WTC11 (cell line): ENCODE data around the gene PCDHGB4. TPM values are rescaled to one million over a fixed set of nuclear protein-coding genes. Genes with fewer than 3 reads are reported as not detected.
A peak's percentile ranks its signal among the peaks of the same experiment; 100 is the strongest.

Source experiments
- ATAC-seq: fragments of 200-7000 bp; cut with Tn5 transposase; 2 replicates; pipeline ENCODE4 v1.10.0; 2021; ENCODE audit warnings: mild to moderate bottlenecking, moderate library complexity
- CTCF ChIA-PET: fragments of 300-600 bp; sonication (Branson Sonifier 250); formaldehyde crosslinking; loops from one replicate; lab custom pipeline; 2021; ENCODE audit warnings: antibody characterized with exemption; lab: Charles Lee
- POLR2A ChIA-PET: fragments of 350-600 bp; sonication (Branson Sonifier 250); formaldehyde crosslinking; loops from one replicate; lab custom pipeline; 2021; ENCODE audit warnings: antibody characterized with exemption; lab: Charles Lee
- DNase-seq: peaks from one replicate; pipeline ENCODE4 v3.0.0; 2021; ENCODE audit warnings: low spot score
- H3K27ac Mint-ChIP-seq: 2 replicates; pipeline ENCODE4 v1.8.0; 2021; ENCODE audit warnings: mixed read lengths
- H3K27me3 Mint-ChIP-seq: 2 replicates; pipeline ENCODE4 v1.8.0; 2021; ENCODE audit warnings: low read depth, mild to moderate bottlenecking, moderate library complexity, mixed read lengths
- H3K36me3 Mint-ChIP-seq: 2 replicates; pipeline ENCODE4 v1.8.0; 2021; ENCODE audit warnings: mixed read lengths
- H3K4me1 Mint-ChIP-seq: 2 replicates; pipeline ENCODE4 v1.8.0; 2022; ENCODE audit warnings: mixed read lengths
- H3K4me3 Mint-ChIP-seq: 2 replicates; pipeline ENCODE4 v1.8.0; 2021; ENCODE audit warnings: mild to moderate bottlenecking, moderate library complexity, mixed read lengths
- H3K9me3 Mint-ChIP-seq: 2 replicates; pipeline ENCODE4 v1.8.0; 2021; ENCODE audit warnings: mixed read lengths
- CBFB ChIP-seq: sonication (generic); formaldehyde crosslinking; IDR thresholded peaks from 2 replicates; pipeline ENCODE4 v1.8.1; 2022; ENCODE audit warnings: mild to moderate bottlenecking, low read depth, missing genetic modification reagents
- ELF4 ChIP-seq: sonication (generic); formaldehyde crosslinking; IDR thresholded peaks from 2 replicates; pipeline ENCODE4 v1.8.1; 2022; ENCODE audit warnings: low read depth, mild to moderate bottlenecking, moderate library complexity, missing genetic modification reagents
- ESRRA ChIP-seq: sonication (generic); formaldehyde crosslinking; IDR thresholded peaks from 2 replicates; pipeline ENCODE4 v1.8.1; 2022; ENCODE audit warnings: mild to moderate bottlenecking, missing genetic modification reagents, borderline replicate concordance
- FOXJ3 ChIP-seq: sonication (generic); formaldehyde crosslinking; IDR thresholded peaks from 2 replicates; pipeline ENCODE4 v1.9.0; 2021; ENCODE audit warnings: missing genetic modification reagents, mild to moderate bottlenecking, borderline replicate concordance
- GABPB1 ChIP-seq: sonication (generic); formaldehyde crosslinking; IDR thresholded peaks from 2 replicates; pipeline ENCODE4 v1.8.1; 2023; ENCODE audit warnings: mild to moderate bottlenecking, missing genetic modification reagents
- KAT7 ChIP-seq: sonication (generic); formaldehyde crosslinking; IDR thresholded peaks from 2 replicates; pipeline ENCODE4 v1.8.1; 2023; ENCODE audit warnings: missing genetic modification reagents, mild to moderate bottlenecking, borderline replicate concordance
- MXD4 ChIP-seq: fragments of 250-450 bp; sonication (Bioruptor Pico); IDR thresholded peaks from 2 replicates; pipeline ENCODE4 v1.8.0; 2021; ENCODE audit warnings: mild to moderate bottlenecking, moderate library complexity, borderline replicate concordance
- NFATC4 ChIP-seq: fragments of 250-450 bp; sonication (Bioruptor Pico); IDR thresholded peaks from 2 replicates; pipeline ENCODE4 v1.9.0; 2021; ENCODE audit warnings: mild to moderate bottlenecking
- NR3C1 ChIP-seq: sonication (generic); formaldehyde crosslinking; conservative IDR thresholded peaks from 2 replicates; pipeline ENCODE4 v1.8.1; 2023; ENCODE audit warnings: low read depth, mild to moderate bottlenecking, missing genetic modification reagents
- SOX15 ChIP-seq: fragments of 250-450 bp; sonication (Bioruptor Pico); IDR thresholded peaks from 2 replicates; pipeline ENCODE4 v1.9.0; 2021; ENCODE audit warnings: mild to moderate bottlenecking
- SP1 ChIP-seq: sonication (generic); formaldehyde crosslinking; conservative IDR thresholded peaks from 2 replicates; pipeline ENCODE4 v1.8.1; 2022; ENCODE audit warnings: missing genetic modification reagents
- TEAD4 ChIP-seq: sonication (generic); formaldehyde crosslinking; IDR thresholded peaks from 2 replicates; pipeline ENCODE4 v1.8.0; 2022; ENCODE audit warnings: mild to moderate bottlenecking, missing genetic modification reagents
- TP53 ChIP-seq: sonication (generic); formaldehyde crosslinking; IDR thresholded peaks from 2 replicates; pipeline ENCODE4 v1.8.1; 2023; ENCODE audit warnings: mild to moderate bottlenecking, missing genetic modification reagents
- ZNF263 ChIP-seq: sonication (generic); formaldehyde crosslinking; IDR thresholded peaks from 2 replicates; pipeline ENCODE4 v1.8.1; 2022; ENCODE audit warnings: low read depth, mild to moderate bottlenecking, moderate library complexity, missing genetic modification reagents
- ZNF396 ChIP-seq: fragments of 250-450 bp; sonication (Bioruptor Pico); IDR thresholded peaks from 2 replicates; pipeline ENCODE4 v1.8.0; 2021; ENCODE audit warnings: mild to moderate bottlenecking, moderate library complexity, borderline replicate concordance
- total RNA-seq: library from RNA; stranded (reverse); gene quantifications from 3 replicates; pipeline ENCODE4 v1.2.3, GENCODE V29; 2021
- TF ChIP-seq, protein P1 (sequence below): sonication (generic); formaldehyde crosslinking; IDR thresholded peaks from 2 replicates; pipeline ENCODE4 v1.8.0; 2022; ENCODE audit warnings: missing genetic modification reagents
- TF ChIP-seq, protein P2 (sequence below): fragments of 250-450 bp; sonication (Bioruptor Pico); conservative IDR thresholded peaks from 2 replicates; pipeline ENCODE4 v1.9.0; 2021; ENCODE audit warnings: mild to moderate bottlenecking
- TF ChIP-seq, protein P3 (sequence below): fragments of 250-450 bp; sonication (Bioruptor Pico); IDR thresholded peaks from 2 replicates; pipeline ENCODE4 v1.9.0; 2021; ENCODE audit warnings: moderate library complexity, mild to moderate bottlenecking, inconsistent platforms, borderline replicate concordance
- TF ChIP-seq, protein P4 (sequence below): fragments of 250-450 bp; sonication (Bioruptor Pico); IDR thresholded peaks from 2 replicates; pipeline ENCODE4 v2.1.2; 2022; ENCODE audit warnings: mild to moderate bottlenecking, moderate library complexity
- TF ChIP-seq, protein P5 (sequence below): sonication (generic); formaldehyde crosslinking; IDR thresholded peaks from 2 replicates; pipeline ENCODE4 v1.8.0; 2023; ENCODE audit warnings: mild to moderate bottlenecking, missing genetic modification reagents
- TF ChIP-seq, protein P6 (sequence below): sonication (generic); formaldehyde crosslinking; IDR thresholded peaks from 2 replicates; pipeline ENCODE4 v1.8.0; 2022; ENCODE audit warnings: mild to moderate bottlenecking, missing genetic modification reagents
- TF ChIP-seq, protein P7 (sequence below): fragments of 250-450 bp; sonication (Bioruptor Pico); IDR thresholded peaks from 2 replicates; pipeline ENCODE4 v1.9.0; 2021; ENCODE audit warnings: mild to moderate bottlenecking

PCDHGB4 gene
- total RNA-seq, 1 experiment from 2014 or later, result 9.1 TPM

DNA sequence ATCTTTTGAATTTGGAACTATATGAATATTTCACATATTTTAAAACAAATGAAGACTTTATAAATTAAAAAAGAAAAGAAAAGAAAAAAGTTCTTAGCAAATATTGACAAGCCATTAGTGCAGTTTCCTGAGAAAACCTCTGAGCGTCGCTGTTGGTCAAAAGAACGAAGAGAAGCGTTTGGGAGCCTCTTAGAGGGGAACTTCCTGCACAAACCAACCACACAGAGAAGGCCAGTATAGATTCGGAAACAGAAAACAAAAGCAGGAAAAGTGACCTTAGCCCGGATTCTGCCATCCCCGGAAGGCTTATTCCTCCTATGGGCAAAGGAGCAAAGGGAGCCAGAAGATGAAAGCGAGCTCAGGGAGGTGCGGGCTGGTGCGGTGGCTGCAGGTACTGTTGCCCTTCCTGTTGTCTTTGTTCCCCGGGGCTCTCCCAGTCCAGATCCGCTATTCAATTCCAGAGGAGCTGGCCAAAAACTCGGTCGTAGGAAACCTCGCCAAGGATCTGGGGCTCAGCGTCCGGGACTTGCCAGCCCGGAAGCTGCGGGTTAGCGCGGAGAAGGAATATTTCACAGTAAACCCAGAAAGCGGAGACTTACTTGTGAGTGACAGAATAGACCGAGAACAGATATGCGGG is 27.6 kb upstream of the PCDHGB4 start, which contains the start of gene PCDHGB2 (continued):
- TF ChIP-seq, protein P1, sequence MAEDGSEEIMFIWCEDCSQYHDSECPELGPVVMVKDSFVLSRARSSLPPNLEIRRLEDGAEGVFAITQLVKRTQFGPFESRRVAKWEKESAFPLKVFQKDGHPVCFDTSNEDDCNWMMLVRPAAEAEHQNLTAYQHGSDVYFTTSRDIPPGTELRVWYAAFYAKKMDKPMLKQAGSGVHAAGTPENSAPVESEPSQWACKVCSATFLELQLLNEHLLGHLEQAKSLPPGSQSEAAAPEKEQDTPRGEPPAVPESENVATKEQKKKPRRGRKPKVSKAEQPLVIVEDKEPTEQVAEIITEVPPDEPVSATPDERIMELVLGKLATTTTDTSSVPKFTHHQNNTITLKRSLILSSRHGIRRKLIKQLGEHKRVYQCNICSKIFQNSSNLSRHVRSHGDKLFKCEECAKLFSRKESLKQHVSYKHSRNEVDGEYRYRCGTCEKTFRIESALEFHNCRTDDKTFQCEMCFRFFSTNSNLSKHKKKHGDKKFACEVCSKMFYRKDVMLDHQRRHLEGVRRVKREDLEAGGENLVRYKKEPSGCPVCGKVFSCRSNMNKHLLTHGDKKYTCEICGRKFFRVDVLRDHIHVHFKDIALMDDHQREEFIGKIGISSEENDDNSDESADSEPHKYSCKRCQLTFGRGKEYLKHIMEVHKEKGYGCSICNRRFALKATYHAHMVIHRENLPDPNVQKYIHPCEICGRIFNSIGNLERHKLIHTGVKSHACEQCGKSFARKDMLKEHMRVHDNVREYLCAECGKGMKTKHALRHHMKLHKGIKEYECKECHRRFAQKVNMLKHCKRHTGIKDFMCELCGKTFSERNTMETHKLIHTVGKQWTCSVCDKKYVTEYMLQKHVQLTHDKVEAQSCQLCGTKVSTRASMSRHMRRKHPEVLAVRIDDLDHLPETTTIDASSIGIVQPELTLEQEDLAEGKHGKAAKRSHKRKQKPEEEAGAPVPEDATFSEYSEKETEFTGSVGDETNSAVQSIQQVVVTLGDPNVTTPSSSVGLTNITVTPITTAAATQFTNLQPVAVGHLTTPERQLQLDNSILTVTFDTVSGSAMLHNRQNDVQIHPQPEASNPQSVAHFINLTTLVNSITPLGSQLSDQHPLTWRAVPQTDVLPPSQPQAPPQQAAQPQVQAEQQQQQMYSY (CRISPR knock-in tag), result peak; percentile 47; the same call in 1 of the 2 replicates
- TF ChIP-seq TEAD4 (CRISPR knock-in tag), result no peak
- TF ChIP-seq, protein P2, sequence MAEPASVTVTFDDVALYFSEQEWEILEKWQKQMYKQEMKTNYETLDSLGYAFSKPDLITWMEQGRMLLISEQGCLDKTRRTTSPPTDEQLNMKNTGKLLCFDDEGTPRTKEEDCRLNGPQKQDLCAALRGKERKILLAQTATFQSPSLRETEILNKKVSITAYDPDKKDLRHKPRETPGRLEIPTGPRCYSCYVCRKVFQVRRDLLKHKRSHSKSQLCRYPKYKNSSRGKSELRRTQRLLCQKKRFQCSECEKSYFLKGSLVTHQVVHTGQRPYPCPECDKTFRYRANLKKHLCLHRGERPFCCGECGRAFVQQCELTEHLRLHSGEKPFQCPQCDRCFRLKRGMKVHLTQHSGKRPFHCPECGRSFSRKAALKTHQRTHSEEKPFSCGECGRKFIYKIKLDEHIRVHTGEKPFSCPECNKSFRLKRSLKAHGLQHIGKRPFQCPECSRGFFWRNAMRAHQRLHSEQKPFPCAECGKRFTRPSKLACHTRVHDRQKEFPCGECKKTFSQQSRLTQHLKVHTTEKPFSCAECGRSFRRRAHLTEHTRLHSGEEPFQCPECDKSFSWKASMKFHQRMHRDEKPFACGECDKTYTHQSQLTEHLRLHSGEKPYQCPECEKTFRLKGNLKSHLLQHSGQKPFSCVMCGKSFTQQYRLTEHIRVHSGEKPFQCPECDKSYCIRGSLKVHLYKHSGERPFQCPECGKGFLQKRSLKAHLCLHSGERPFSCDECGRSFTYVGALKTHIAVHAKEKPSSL (CRISPR knock-in tag), result no peak

DNA sequence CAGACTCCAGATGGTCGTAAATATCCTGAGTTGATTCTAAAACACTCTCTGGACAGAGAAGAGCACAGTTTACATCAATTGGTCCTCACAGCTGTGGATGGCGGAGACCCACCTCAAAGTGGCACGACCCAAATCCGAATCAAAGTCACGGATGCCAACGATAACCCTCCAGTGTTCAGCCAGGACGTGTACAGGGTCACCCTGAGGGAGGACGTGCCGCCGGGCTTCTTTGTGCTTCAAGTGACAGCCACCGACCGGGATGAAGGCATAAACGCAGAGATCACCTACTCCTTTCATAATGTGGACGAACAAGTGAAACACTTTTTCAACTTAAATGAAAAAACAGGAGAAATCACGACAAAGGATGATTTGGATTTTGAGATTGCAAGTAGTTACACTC is 26.8 kb upstream of the PCDHGB4 start:
- peaks cover 68% of the 10 kb centered on the region for H3K36me3 Mint-ChIP-seq
- CTCF ChIA-PET, result interaction anchor here (0.7 to 1.6 kb wide), 24 partner anchors 9 to 207 kb away, joined by 3 to 16 read pairs (median 5); partner anchors contain the start of genes PCDHB14, PCDHB15, PCDHB16 and PCDHGA1
- peaks cover 18% of the 10 kb centered on the region for H3K27me3 Mint-ChIP-seq
- peaks cover 27% of the 10 kb centered on the region for H3K4me1 Mint-ChIP-seq
- no peak for DNase-seq
- POLR2A ChIA-PET, result no interaction called here
- H3K4me3 Mint-ChIP-seq, result no peak overlapping the region
- H3K9me3 Mint-ChIP-seq, result peaks cover 64% of the 10 kb centered on the region
- no peak overlapping the region for H3K27ac Mint-ChIP-seq
- ATAC-seq, result no peak
- TF ChIP-seq, protein P3, sequence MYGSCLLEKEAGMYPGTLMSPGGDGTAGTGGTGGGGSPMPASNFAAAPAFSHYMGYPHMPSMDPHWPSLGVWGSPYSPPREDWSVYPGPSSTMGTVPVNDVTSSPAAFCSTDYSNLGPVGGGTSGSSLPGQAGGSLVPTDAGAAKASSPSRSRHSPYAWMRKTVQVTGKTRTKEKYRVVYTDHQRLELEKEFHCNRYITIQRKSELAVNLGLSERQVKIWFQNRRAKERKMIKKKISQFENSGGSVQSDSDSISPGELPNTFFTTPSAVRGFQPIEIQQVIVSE, result no peak
- TF ChIP-seq SP1 (CRISPR knock-in tag) (no peak), ZNF396 (no peak), NFATC4 (no peak), ZNF263 (no peak), ESRRA (CRISPR knock-in tag) (no peak), GABPB1 (no peak), NR3C1 (CRISPR knock-in tag) (no peak), FOXJ3 (CRISPR knock-in tag) (no peak), TP53 (CRISPR knock-in tag) (no peak), MXD4 (CRISPR knock-in tag) (no peak), ELF4 (no peak), SOX15 (CRISPR knock-in tag) (no peak), KAT7 (no peak), CBFB (CRISPR knock-in tag) (no peak)
- TF ChIP-seq, protein P4, sequence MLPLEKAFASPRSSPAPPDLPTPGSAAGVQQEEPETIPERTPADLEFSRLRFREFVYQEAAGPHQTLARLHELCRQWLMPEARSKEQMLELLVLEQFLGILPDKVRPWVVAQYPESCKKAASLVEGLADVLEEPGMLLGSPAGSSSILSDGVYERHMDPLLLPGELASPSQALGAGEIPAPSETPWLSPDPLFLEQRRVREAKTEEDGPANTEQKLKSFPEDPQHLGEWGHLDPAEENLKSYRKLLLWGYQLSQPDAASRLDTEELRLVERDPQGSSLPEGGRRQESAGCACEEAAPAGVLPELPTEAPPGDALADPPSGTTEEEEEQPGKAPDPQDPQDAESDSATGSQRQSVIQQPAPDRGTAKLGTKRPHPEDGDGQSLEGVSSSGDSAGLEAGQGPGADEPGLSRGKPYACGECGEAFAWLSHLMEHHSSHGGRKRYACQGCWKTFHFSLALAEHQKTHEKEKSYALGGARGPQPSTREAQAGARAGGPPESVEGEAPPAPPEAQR, result no peak
- TF ChIP-seq, protein P5, sequence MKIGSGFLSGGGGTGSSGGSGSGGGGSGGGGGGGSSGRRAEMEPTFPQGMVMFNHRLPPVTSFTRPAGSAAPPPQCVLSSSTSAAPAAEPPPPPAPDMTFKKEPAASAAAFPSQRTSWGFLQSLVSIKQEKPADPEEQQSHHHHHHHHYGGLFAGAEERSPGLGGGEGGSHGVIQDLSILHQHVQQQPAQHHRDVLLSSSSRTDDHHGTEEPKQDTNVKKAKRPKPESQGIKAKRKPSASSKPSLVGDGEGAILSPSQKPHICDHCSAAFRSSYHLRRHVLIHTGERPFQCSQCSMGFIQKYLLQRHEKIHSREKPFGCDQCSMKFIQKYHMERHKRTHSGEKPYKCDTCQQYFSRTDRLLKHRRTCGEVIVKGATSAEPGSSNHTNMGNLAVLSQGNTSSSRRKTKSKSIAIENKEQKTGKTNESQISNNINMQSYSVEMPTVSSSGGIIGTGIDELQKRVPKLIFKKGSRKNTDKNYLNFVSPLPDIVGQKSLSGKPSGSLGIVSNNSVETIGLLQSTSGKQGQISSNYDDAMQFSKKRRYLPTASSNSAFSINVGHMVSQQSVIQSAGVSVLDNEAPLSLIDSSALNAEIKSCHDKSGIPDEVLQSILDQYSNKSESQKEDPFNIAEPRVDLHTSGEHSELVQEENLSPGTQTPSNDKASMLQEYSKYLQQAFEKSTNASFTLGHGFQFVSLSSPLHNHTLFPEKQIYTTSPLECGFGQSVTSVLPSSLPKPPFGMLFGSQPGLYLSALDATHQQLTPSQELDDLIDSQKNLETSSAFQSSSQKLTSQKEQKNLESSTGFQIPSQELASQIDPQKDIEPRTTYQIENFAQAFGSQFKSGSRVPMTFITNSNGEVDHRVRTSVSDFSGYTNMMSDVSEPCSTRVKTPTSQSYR (CRISPR knock-in tag), result no peak
- TF ChIP-seq, protein P6, sequence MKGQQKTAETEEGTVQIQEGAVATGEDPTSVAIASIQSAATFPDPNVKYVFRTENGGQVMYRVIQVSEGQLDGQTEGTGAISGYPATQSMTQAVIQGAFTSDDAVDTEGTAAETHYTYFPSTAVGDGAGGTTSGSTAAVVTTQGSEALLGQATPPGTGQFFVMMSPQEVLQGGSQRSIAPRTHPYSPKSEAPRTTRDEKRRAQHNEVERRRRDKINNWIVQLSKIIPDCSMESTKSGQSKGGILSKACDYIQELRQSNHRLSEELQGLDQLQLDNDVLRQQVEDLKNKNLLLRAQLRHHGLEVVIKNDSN, result no peak
- TF ChIP-seq, protein P7, sequence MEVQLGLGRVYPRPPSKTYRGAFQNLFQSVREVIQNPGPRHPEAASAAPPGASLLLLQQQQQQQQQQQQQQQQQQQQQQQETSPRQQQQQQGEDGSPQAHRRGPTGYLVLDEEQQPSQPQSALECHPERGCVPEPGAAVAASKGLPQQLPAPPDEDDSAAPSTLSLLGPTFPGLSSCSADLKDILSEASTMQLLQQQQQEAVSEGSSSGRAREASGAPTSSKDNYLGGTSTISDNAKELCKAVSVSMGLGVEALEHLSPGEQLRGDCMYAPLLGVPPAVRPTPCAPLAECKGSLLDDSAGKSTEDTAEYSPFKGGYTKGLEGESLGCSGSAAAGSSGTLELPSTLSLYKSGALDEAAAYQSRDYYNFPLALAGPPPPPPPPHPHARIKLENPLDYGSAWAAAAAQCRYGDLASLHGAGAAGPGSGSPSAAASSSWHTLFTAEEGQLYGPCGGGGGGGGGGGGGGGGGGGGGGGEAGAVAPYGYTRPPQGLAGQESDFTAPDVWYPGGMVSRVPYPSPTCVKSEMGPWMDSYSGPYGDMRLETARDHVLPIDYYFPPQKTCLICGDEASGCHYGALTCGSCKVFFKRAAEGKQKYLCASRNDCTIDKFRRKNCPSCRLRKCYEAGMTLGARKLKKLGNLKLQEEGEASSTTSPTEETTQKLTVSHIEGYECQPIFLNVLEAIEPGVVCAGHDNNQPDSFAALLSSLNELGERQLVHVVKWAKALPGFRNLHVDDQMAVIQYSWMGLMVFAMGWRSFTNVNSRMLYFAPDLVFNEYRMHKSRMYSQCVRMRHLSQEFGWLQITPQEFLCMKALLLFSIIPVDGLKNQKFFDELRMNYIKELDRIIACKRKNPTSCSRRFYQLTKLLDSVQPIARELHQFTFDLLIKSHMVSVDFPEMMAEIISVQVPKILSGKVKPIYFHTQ (CRISPR knock-in tag), result no peak
